Suprapubic skin (tissue), 4 donors: Measurements from ENCODE around the gene EMC9.

Source experiments
- CTCF ChIP-seq, 2 donors: fragments of 200-600 bp in 1 of 2; fragments of 450-650 bp in 1 of 2; sonication (generic) in 1 of 2; IDR thresholded peaks; one replicate each; pipeline ENCODE4 v1.5.1; 2016 to 2019; ENCODE audit warnings: antibody characterized with exemption in 2 of 2, mild to moderate bottlenecking in 1 of 2, moderate library complexity in 1 of 2
- EP300 ChIP-seq: sonication (generic); formaldehyde crosslinking; IDR thresholded peaks from one replicate; pipeline ENCODE4 v1.6.1; 2017; ENCODE audit warnings: antibody characterized with exemption
- POLR2A ChIP-seq, 2 donors: fragments of 450-650 bp; IDR thresholded peaks; one replicate each; pipeline ENCODE4 v1.6.1; 2017; ENCODE audit warnings: antibody characterized with exemption in 2 of 2, mild to moderate bottlenecking in 2 of 2, moderate library complexity in 2 of 2
- POLR2AphosphoS5 ChIP-seq, 3 donors: sonication (generic); formaldehyde crosslinking; IDR thresholded peaks; one replicate each; pipeline ENCODE4 v1.6.1; 2017; ENCODE audit warnings: antibody characterized with exemption in 3 of 3

- TF ChIP-seq POLR2A (IDR thresholded peaks at IDR 0.05) (no peak), CTCF (IDR thresholded peaks at IDR 0.05) (no peak), POLR2AphosphoS5 (IDR thresholded peaks at IDR 0.05) (no peak), EP300 (no peak)
Observed at GRCh38 chr14:24102357-24103048, 38.9 kb downstream of the EMC9 start.
